ENCODE results near the gene SIPA1L3.
A peak's percentile ranks its signal among the peaks of the same experiment; 100 is the strongest.

Gene SIPA1L3

DNA sequence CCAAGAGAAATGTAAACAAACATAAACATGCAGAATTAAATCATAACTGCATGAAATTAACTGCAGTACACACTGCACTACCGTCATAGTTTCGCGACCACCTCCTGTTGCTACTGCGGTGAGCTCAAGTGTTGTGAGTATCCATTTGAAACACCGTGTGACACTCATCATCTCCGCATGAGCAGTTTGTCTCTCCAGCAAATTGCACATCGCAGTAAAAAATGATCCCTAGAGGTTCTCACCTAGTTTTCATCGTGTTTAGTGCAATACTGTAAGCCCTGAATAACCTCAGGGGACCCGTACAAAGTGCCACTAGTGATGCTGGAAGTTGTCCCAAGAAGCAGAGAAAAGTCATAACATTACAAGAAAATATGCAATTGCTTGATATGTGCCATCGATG is 169.3 kb downstream of the SIPA1L3 start:
- no peak for DNase-seq

DNA sequence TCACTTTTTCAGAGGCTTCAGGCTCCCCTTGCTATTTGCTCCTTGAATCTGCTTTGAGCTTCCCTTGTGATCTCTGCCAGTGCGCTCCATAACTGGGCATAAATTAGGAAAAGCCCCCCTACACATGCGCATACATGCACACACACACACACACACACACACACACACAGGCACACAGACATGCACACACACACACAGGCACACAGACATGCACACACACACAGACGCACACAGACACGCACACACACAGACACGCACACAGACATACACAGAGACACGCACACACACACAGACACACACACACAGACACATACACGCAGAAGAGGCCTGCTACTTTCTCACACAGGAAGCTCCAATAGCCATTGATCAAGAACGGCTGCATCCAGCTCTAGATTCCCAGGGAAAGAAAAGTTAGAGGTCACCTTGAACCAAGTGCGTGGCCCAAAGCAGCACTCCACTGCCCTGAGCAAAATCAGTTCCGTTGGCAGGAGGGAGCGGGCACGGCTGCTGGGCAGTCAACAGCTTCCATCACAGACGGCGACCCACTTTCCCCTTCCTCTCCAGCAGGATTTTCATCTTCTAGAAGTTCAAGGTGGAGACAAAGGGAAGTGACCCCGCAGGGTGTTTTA is 171.4 kb downstream of the SIPA1L3 start:
- DNase-seq, result no peak

DNA sequence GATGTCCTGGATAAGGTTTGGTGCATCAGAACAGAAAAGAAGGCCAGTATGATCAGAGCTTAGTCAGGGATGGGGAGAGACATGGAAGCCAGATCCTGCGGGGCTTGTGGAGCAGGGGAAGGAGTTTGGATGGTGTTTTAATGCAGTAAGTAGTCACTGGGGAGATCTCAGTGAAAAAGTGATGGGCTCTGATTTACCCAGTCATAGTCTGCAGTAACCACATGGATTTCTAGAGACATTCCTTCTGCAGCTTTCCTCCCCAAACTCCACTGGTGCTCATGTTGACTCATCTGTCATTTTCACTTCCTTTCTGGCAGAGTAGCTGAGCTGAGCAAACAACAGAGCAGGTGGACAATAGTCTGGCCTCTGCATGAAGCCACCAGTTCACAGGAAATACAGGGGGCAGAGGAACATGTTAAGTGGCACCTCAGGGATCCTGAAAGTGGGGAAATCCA is 172.9 kb downstream of the SIPA1L3 start:
- DNase-seq, result no peak

DNA sequence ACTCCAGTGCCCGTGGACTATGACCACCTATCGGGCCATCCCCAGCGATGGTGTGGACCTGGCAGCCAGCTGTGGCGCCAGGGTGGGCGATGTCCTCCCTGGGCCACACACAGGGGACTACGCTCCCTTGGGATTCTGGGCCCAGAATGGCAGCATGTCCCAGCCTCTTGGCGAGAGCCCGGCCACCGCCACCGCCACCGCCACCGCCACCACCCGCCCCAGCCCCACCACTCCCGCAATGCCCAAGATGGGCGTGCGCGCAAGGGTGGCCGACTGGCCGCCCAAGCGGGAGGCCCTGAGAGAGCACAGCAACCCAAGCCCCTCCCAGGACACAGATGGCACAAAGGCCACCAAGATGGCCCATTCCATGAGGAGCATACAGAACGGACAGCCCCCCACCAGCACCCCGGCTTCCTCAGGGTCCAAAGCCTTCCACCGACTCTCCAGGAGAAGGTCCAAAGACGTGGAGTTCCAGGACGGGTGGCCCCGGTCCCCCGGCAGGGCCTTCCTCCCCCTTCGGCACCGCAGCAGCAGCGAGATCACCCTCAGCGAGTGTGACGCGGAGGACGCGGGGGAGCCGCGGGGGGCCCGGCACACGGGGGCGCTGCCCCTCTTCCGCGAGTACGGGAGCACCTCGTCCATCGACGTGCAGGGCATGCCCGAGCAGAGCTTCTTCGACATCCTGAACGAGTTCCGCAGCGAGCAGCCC is 174.7 kb downstream of the SIPA1L3 start:
- DNase-seq, result no peak

DNA sequence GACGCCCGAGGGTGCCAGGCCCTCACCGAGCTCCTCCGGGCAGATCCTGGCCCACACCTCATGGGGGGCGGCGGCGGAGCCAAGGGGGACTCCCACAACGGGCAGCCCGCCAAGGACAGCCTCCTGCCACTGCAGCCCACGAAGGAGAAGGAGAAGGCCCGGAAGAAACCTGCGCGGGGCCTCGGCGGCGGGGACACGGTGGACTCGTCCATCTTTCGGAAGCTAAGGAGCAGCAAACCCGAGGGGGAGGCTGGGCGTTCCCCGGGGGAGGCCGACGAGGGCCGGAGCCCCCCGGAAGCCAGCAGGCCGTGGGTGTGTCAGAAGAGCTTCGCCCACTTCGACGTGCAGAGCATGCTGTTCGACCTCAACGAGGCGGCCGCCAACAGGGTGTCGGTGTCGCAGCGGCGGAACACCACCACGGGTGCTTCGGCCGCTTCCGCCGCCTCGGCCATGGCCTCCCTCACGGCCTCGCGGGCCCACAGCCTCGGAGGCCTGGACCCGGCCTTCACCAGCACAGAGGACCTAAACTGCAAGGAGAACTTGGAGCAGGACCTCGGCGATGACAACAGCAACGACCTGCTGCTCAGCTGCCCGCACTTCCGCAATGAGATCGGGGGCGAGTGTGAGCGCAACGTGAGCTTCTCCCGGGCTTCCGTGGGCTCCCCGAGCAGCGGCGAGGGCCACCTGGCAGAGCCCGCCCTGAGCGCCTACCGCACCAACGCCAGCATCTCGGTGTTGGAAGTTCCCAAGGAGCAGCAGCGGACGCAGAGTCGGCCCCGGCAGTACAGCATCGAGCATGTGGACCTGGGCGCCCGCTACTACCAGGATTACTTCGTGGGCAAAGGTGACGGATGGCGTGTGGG is 175.5 kb downstream of the SIPA1L3 start:
- DNase-seq, result no peak

DNA sequence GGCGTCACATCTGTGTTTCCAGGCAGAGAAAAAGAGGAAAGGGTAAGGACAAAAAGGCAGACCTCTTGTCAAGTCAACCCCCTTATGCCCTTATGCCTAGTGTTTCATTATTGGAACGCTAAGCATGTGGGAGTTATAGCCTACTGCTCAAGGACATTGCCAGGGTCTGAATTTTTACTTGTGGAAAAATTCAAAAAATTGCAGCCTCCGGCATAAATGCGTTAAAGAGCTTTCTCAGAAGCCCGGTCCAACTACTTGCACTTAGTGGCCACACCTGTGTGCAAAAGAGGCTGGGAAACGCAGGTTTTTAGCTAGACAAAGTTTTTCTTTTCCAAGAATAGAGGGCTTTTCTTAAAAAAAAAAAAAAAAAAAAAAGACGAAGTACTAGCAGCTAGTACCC is 177.2 kb downstream of the SIPA1L3 start:
- no peak for DNase-seq

DNA sequence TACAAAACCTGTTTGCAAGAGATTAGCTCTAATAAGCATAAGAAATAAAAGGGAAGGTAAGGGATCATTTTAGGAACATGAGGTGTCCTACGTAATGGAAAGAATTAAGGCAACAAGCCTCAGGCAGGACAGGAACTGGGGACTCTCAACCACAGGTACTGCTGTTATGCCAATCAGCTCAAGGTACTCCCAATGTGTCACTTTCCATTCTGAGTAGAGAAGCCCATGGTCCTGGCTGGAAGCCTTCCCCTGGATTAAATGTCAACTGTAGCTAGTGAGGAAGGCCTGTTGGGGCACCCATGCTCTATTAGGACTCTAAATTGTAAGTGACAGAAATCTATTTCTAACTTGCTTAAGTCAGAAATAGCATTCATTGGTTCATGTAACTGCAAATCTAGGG is 182.4 kb downstream of the SIPA1L3 start:
- DNase-seq, result no peak

DNA sequence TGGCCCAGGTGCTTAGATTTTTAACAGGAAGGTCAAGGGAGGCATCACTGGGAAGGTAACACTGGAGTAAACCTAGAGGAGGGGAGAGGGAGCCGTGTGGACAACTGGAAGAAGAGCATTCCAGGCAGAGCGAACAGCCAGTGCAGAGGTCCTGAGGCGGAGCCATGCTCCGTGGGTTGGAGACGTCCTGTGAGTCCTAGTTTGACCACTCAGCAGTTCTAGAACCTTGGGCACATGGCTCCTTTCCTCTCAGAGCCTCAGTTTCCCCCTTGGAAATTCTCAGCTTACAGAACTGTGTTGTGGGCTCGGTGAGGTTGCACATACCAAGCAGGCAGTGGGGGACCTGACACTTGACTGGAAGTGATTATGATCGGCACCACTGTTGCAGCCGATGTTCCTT is 186.1 kb downstream of the SIPA1L3 start:
- DNase-seq, result no peak

DNA sequence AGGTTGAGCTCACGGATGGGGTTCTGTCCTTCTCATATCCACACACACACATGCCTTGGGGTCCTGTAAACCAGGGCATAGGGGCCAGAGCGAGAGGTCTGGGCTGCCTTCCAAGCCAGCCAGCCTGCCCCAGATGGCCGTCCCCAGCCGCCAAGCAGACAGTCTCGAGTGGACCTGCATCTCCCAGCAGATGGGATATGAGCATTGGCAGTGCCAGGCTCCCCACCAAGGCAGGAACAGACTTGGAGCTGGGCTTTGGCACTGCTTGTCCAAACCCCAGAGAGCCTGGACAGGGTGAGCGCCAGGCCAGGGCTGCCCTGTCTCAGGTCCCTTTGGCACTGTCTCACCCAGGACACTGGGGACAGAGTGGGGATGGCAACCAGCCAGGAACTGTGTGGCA is 186.6 kb downstream of the SIPA1L3 start:
- DNase-seq, result no peak

DNA sequence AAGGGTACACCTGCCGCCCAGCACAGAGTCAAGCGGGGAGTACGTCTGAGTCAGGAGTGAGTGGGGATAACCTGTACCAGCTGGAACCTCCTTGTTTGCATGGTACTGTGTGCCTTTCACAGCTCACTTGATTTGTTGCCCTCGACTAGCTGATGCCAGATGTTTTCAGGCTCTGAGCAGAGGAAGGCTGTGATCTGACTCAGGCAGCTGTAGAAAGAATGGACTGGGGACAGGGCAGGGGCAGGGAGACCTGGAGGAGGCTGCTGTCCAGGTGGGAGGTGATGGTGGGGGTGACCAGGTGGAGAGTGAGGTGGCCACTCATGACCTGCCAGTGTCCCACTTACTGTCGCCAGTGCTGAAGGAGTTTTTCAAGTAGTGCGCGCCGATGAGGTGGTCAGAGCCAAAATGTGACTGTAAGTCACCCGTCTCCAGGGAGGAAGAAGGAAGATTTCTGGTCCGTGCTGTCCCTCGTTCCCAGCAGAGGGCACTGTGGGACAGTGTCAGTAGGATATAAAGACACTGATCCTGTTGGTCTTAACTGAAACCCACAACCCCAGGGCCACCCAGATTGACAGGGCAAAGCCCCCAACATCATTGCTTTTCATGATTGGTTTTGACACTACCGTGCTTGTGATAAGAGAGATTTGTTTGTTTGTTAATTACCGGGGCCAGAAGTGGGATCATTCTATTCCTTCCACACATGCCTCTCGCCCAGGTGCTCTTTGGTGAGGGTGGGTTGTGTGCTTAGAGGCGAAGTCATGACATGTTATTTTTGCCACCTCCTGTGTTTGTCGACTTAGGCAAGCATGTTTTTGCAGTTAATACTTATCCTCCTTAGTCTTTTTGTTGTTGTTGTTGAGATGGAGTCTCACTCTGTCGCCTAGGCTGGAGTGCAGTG is 188.7 kb downstream of the SIPA1L3 start:
- peak; percentile 74 for DNase-seq

DNA sequence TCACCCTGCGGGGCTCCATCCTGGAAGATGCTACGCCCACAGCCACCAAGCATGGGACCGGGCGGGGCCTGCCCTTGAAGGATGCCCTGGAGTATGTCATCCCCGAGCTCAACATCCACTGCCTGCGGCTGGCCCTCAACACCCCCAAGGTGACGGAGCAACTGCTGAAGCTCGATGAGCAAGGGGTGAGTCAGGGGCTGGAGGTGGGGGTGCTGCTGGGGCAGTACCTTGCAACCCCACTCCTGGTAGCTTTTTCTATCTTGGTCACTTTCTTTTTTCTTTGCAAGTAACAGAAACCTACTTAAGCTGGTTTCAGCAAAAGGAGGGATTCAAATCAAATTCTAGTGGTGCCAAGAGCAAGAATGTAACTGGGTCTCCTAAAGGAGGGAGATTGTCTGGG is 193.0 kb downstream of the SIPA1L3 start:
- DNase-seq, result no peak

DNA sequence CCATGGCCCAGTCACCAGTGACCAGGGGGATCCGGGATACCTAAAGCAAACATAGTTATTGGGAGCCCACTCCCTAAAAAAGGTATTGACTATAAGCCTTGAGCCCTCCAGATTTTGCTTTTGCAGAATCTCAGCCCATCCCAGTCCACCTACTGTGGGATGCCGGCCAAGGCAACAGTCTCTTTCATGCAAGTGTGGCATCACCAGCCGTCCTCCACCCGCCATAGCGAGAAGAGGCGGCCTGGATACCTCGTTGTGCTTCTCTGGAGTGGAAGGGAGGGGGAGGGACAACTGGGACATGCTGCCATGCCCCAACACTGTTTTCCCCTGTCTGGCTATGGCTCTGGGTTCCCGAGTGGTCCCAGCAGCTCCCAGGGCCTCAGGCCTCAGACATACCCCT is 193.6 kb downstream of the SIPA1L3 start:
- no peak for DNase-seq

DNA sequence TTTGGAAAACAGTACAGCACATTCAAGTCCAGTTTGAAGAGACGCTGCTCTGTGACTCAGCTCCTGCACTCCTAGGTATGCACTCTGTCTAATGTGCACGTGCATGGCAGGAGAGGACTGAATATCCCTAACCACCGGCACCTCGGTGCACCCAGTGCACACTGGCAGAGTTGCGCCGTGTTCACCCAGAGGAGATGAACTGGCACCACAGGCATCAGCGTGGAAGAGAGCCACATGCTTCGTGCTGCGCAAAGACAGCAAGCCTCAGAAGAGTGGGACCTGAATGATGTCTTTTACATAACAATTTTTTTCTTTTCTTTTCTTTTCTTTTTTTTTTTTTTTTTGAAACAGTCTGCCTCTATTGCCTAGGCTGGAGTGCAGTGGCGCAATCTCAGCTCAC is 194.7 kb downstream of the SIPA1L3 start:
- DNase-seq, result no peak

DNA sequence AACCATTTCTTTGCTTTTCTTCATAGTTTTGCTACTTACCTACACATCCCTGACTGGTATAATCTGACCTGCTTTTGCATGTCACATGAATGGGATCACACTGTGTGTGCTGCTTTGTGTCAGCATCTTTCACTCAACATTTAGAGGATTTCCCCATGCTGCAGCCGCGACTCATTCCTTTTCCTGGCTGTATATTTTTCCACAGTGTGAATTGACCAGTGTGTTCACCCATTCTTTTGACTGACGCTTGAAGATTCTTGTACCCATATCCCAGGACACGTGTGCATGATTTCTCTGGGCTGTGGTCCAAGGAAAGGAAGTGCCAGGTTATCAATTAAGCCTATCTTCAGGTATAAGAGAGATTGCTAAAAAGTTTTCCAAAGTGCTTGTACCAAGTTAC is 198.6 kb downstream of the SIPA1L3 start:
- DNase-seq, result no peak

DNA sequence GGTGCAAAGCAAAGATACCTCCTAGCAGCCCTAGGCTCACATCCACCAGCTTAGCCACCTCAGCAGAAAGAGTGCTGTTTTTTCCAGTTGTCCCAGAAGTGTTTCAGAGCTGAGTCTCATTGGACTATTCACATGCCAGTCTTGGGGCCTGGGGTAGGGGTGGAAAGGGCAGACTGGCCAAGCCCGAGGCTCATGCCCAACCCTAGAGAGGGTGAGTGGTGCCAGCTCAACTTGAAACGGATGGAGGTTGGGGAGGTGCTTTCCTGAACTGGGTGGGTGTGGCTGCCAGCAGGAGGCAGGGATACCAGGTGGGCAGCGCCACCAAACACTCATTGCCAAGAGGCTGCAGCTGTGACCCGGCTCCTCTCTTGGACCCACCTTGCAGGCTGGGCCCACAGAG is 200.1 kb downstream of the SIPA1L3 start:
- DNase-seq, result no peak

DNA sequence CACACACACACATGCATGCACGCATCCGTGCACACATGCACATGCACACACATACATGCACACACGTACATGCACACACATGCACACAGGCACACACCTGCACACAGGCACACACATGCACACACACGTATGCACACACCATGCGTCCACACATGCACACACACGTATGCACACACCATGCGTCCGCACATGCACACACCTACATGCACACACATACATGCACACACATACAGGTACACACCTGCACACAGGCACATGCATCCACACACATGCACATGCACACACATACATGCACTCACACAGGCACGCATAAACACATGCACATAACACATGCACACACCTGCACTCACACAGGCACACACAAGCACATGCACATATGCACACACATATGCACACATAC is 204.9 kb downstream of the SIPA1L3 start:
- no peak for DNase-seq

DNA sequence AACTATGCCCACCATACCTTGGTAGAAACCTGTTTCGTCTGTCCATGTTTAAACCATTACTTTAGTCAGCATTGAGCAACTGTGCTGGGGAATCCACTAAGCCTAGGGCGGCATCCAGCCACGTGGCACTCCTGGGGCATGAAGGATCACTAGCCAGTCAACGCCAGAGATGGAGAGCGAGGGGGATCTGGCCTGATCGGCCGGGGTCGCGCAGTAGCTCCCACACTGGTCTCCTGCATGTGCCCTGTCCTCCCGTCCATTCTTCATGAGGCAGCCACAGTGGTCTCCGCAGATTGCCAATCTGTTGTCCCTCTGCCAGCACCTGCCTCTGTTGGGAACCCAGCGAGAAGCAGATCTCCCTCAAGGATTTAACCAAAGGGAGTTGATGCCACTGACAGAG is 207.6 kb downstream of the SIPA1L3 start:
- DNase-seq, result no peak

DNA sequence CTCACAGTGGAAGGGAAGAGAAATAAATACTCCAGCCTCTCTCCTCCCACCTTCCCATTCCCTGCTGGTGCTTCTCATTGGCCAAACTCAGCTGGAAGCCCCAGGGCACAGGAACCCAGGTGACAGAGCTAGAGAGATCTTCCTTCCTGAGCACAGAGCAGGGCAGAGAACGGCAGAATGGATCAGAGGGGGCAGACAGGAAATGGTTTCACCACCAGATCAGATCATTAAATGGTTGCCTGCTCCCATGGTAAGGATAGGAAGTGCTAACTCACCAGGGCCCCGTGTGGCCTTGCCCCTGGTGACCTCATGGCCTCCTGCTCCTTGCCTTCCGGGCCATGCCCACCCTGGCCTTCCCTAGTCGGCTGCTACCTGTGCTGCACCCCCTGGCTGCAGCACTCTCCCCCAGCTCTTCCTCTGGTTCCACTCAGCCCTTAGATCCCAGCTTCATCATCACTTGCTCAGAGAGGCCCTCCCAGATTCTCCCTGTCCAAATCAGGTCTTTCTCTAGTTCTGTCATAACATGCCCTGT is 208.3 kb downstream of the SIPA1L3 start:
- no peak for DNase-seq

DNA sequence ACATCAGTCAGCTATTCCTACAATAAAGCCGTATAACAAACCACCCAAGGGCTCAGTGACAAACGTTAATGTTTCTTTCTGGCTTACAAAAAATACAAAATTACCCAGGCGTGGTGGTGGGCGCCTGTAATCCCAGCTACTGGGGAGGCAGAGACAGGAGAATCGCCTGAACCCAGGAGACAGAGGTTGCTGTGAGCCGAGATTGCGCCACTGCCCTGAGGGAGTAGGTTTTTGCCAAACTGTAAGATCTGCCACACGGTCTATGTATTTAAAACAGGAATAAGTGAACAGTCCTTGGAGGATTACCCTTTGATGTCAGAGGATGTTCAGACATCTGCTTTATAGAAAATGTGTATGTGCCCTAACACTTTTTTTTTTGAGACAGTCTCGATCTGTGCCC is 211.2 kb downstream of the SIPA1L3 start:
- no peak for DNase-seq

DNA sequence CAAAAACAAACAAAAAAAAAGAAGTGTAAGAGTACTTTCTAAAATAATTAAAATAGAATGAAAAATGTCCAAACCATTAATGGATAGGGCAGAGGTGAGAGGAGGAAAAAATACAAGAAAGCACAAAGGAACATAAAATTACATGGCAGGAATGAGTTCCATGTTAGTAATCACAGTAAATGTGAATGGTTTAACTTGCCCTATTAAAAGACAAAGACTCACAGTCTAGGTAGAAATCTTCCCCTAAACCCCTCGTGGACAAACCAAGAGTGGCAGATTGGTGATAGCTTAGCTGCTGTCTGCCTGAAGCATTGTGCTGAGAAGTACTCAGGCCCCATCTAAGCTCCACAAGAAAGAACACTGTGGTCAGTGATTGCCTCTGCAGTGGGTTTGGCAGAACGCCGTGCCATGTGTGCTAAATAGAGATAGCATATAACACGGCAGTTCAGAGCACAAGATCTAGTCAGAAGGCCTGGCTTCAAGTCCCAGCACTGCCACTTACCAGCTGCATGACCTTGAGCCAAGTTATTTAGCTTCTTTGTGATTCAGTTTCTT is 213.5 kb downstream of the SIPA1L3 start:
- DNase-seq, result no peak

DNA sequence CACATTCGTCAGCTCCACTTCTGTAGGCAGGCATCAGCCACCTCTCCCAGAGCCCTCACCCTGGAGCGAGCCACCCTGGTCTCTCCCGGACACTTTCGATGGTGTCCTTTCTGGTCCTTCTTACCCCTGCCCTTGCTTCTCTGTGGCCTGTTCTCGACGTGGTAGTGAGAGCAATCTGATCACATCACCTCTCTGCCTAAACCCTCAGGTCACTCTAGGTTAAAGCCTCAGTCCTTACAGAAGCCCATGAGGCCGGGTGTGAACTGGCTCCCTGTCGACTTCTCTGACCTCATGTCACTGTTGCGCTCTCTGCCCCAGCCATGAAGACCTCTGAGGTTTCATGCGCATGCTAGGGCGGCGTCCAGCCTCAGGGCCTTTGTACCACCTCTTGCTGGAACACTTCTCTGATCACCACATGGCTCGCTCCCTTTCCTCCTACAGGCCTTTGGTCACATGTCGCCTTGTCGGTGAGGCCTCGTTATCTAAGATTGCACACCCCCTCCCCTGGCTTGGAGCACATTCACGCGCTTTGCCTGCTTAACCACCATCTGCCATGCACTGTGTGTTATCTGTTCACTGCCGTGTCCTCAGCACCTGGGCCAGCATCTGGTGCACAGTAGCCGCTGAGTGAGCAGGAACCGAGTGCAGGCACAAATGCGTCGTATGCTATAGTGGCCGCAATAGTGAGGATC is 215.5 kb downstream of the SIPA1L3 start:
- DNase-seq, result no peak

DNA sequence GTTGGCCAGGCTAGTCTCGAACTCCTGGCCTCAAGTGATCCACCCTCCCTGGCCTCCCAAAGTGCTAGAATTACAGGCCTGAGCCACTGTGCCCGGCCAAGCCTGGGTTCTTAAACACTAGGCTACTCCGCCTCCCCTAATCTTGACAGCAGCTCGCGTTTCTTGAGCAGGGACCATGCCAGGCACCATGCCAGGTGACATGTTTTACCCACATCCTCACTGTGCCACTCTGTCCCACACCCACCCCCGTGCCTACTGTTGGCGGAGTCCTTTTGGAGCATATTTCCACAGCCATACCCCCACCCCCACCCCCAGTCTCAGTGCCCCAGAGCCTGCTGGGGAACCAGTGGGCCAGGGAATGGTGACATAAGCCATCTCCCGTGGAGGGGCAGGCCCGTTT is 218.2 kb downstream of the SIPA1L3 start:
- DNase-seq, result no peak

Measured in femur (tissue), 1 donor.